ENCODE measurements around the gene ALPI.

- TF ChIP-seq POLR2A (IDR thresholded peaks at IDR 0.05), result no peak
- TF ChIP-seq CTCF (IDR thresholded peaks at IDR 0.05), result no peak
Observed at GRCh38 chr2:232487385-232488096, 31.6 kb downstream of the ALPI start, which contains the start of gene ECEL1.

All from esophagus squamous epithelium (tissue), 4 donors.